Measurements from ENCODE around the gene KCNAB1.

KCNAB1 gene

DNA sequence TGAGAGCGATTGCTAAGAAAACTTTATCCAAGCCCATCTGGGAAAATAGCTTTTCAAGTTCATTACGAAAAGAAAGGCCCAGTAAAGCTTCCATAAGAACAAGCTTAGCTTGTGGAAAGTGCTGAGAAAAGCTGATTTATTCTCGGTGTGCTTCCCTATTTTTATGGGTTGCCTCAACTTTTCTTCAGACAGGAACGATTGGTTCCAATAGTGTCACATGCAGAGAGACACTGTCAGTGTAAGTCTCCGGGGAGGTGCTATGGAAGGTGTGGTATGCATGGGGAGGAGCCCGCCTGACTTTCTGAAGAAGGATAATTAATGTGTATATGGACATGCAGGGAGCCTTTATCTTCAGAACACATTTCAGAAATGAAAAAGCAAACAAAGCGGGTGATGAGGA lies 257.3 kb downstream of the KCNAB1 start:
- no peak for DNase-seq

GRCh38 chr3:156378871-156379270 lies 258.5 kb downstream of the KCNAB1 start:
- DNase-seq: no peak

GRCh38 chr3:156379327-156379726 lies 258.9 kb downstream of the KCNAB1 start:
- DNase-seq: no peak

DNA sequence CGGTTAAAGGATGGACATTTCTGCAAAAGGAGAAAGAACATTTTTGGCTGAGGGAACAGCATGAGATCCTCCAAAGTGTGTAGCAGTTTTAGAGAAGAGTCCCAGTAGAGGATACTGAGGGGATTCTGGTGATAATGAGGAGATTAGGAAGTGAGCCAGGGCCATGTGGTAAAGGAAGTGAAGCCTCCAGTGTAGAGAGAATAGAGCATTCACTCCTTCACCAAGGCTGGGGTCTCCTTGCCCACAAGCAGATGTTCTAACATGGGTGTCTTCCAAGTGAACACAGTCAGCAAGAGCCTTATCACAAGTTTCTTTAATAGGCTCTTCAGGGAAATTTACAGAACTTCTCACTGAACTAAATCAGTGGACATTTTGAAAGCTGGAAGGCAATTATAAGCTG lies 260.9 kb downstream of the KCNAB1 start:
- DNase-seq: no peak

DNA sequence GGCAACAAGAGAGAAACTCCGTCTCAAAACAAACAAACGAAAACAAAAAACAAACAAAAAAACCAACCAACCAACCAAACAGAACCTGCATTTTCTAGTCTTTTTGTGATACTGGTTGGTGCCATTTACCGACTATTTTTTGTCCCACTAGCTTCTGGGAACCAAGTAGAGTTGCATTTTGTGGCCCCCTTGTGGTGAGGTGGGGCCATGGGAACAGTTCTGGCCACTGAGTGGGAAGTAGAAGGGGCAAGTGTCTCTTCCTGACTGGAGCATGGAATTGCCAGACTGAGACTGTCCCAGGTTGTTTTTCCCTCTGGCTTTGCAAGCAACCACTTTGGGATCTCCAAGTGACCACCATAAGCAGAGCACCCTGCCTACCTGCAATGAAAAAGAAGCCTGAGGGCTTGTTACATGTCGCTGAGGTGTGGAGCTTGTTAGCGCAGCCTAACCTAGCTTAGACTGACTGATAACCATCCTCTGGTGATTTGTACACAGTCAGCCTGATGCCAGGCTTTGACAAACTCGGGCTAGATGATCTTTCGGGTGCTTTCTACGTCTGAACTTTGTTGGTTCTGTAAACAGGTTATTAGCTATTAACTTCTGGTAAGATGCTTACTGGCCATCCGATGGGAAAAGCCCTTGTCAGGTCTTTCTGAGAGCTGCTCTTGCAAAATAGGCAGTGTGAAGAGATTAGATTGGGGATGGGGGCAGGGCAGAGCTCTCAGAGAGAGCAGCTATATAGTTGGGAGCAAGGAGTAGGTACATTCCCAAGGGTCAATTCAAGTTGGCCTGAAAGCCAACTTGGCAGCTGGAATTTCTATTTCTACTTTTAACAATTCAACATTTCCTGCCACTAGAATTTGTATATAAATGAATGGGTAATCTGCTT lies 262.3 kb downstream of the KCNAB1 start:
- no peak for DNase-seq

DNA sequence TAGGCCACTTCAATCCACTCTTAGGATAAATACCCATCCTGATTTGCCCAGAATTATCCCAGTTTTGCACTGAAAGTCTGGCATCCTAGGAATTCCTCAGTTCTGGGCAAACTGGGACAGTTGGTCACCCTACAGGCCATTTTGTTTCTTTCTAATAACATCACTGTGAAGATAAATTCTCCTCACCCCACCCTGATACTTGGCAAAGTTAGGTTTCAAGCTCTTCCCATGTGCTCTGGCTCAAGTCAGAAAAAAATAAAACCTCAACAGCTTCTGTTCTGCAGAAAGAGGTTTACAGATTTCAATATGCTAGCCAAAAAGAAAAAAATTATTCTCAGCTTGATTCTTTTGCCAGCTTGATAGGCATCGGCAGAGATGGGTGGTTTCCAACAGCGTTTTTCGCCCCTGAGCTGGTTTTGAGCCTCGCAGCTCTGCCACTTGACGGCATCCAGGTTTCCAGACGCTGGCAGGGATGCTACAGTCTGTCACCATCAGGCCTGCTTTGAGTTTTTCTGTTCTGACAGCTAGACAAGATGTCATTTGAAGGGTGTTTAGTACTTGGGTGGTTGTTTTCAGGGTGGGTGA lies 263.2 kb downstream of the KCNAB1 start:
- DNase-seq: no peak

DNA sequence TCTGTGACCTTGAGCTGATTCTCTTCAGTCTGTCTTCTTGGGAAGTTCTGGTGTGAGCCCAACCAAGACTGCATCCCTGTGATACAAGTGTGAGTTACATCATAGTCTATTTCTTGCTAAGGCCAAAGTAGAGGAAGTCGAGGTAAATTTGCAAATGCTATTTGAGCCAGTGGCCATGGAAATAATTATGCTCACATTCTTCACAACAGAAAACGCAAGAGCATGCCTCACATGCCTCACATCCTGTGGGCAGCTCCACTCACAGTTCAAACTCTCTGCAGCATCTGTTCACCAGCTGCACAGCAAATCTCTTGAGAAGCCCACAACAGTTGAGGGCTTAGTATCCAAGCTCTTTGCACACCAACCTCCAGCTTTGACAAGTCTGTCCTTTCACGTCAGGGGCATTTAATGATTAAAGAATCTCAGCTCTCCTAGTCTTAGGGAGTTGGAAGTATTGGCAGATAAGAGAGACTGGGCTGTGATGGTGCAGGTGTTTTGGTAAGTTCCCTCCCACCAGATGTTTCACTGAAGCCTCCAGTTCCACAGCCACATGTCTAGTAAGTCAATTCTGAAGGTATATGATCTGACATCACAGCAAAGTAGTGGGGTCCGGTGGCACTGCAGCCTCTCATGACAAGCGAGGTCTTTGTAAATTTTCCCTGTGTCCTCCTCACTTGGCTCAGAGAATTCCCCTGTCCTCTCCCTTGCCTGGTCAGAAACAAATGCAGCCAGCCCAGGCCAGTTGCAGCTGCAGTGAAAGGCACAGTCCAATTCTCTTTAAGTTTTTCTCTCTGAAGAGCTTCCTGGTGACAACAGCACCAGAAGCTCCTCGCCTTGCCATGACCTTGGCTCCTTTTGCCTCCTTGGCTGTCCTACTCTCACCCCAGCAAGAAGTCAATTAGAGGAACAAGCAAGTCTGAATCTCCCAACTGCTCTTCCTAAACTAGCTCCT lies 268.4 kb downstream of the KCNAB1 start:
- no peak for DNase-seq

DNA sequence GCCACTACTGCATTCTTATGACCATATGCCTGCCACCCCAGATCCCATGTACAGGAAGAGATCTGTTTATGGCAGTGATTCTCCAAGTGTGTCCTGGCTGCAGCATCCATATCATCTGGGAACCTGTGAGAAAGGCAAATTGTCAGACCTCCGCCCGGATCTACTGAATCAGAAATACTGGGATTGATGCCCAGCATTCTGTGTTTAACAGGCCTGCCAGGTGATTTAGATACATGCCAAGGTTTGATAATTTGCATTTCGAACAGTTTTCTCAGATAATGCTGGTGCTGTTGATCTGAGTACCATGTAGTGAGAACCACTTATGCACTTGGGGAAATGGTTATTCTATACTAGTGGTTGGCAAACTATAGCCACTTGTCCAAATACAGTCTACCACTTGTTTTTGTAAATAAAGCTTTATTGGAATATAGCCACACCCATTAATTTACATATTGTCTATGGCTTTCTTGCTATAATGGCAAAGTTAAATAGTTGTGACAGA lies 269.1 kb downstream of the KCNAB1 start:
- DNase-seq: peak; percentile 13

- no peak for DNase-seq
Measured at GRCh38 chr3:156390846-156391245, 270.5 kb downstream of the KCNAB1 start.

- DNase-seq: no peak
Measured at GRCh38 chr3:156395961-156396710, 275.8 kb downstream of the KCNAB1 start.

DNA sequence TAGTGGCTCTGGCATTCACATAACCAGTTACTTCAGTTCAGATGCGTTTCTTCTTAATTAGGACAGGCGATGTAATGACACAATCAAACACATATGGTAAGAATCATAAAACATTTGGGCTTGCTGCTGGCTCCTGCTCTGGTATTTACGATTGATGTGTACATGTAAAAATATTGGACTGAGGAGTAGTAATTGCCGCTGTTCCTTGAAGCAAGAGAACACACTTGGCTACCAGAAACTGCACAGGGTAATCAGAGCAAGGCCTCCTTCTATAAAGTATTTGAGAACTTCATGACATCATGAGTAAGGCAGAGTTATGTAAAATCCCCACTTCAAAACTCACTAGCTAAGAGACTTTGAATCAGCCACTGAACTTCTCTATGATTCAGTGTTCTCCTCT lies 276.5 kb downstream of the KCNAB1 start:
- no peak for DNase-seq

DNA sequence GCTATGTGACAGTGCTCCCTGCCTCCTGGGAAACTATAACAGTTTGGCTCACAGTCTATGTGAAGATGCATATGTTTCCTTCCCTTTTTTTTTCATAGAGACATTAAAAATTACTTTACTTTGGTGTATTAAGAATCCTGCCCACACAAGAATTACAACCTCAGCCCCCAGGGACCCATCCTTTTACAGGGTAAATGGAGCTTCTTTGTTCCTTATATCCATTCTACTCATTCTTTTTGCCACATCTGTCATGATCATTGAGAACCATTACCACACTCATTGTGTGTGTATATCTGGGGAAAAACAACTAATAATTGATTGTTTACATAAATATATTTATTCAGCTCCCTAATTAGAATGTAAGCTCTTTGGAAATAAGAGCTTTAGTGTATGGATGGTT lies 277.2 kb downstream of the KCNAB1 start:
- no peak for DNase-seq

- DNase-seq: no peak
Measured at GRCh38 chr3:156400062-156400461, 279.7 kb downstream of the KCNAB1 start.

- no peak for DNase-seq
Measured at GRCh38 chr3:156400735-156401134, 280.4 kb downstream of the KCNAB1 start.

- DNase-seq: no peak
Measured at GRCh38 chr3:156404217-156404616, 283.8 kb downstream of the KCNAB1 start.

DNA sequence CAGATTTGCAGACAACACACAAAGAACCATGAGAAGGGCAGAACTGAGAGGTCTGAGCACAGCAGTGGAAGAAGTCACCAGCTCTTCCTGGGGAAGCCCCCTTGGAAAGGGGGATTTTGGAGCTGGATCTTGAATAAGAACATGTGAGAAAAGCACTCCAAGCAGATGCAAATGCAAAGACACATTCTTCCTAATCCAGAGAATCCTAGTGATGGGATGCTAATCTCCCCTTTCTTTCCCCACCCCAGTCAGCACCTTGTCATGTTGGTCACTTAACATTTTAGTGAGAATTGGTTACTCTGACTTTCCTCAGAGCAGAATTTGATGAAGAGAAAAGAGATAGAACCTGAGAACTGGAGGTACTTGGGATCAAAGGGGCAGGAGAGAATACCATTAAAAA lies 286.0 kb downstream of the KCNAB1 start:
- no peak for DNase-seq

- DNase-seq: no peak
Measured at GRCh38 chr3:156407617-156408225, 287.3 kb downstream of the KCNAB1 start.

DNA sequence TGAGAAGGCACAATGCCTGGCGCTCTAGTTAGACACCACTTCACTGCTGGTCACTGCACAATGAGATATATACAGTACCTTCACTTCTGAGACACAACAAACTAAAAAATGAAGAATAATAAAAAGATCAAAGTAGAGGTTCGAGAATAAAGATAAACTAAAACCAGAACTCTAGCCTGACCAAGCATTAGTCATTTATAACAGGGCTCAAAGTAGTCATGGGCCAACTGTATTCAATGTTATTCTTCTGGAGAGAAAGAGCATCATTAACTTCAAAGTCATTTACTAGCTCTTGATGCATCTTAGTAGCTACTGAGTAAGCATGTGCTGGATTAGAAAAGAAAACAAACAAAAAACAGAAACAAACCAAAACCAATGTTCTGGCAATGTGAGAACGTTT lies 289.3 kb downstream of the KCNAB1 start:
- no peak for DNase-seq

DNA sequence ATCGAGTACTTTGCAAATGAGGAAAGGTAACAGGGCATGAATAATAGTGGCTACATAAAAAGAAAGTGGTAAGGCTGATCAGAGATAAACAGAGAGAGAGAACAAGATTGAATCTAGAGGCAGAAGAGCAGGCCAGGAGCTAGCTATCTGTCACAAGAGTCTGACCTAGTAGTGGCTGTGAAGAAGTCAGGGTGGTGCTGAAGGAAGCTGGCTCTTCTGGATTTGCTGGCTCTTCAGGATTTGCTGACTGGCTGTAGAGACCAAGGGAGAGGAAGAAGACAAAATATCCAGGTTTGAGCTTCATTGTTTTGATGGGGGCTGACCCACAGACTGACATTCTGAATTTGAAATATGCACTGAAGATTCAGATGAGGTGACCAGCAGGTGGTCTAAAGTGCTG lies 292.2 kb downstream of the KCNAB1 start:
- no peak for DNase-seq

- no peak for DNase-seq
Measured at GRCh38 chr3:156413293-156413892, 293.0 kb downstream of the KCNAB1 start.

DNA sequence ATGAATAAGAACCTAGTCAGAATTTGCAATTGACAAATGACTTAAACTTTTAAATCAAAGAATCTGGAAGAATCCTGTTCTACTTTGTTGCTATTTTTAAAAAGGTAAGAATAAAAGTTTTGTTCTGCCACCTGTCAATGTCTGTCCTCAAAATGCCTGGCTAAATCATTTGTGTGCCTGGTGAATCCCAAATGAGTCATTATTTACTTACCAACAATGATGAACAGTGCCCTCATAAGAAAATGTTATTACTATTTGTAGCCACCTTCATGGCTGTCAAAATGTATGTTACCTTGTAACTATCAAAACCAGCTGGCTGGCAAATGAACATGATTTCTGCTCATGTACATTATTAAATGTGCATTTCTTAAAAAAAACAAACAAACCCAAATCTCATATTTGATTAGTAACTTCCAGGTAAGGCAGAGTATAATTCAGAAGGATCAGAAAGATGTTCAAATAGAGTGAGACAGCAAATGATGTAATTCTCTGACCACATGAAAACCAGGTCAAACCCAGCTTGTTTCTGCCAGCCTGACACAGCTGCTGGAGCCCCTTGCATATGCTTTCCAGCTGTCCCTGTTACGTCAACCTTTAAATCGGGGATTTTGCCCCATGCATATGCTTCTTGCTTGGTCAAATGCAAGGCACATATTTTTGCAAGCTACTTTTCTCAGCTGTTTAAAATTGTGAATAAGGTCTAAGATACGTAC lies 296.6 kb downstream of the KCNAB1 start:
- DNase-seq: no peak

Data from NCI-H1048 (cell line).